Body of pancreas (tissue), 4 donors: ENCODE measurements around the gene C6orf62.

ENCODE experiments used
- CTCF ChIP-seq, 7 experiments: fragments of 450-650 bp in 4 of 7; fragments of 200-600 bp in 3 of 7; sonication (generic) in 3 of 7; IDR thresholded peaks; one replicate each; pipeline ENCODE4 v1.5.1; 2016 to 2019; ENCODE audit warnings: antibody characterized with exemption in 7 of 7
- POLR2A ChIP-seq, 3 donors: fragments of 450-650 bp; IDR thresholded peaks; one replicate each; pipeline ENCODE4 v1.6.1; 2016; ENCODE audit warnings: antibody characterized with exemption in 3 of 3, mild to moderate bottlenecking in 2 of 3

GRCh38 chr6:24761193-24761835 lies 42.4 kb upstream of the C6orf62 start:
- TF ChIP-seq CTCF (IDR thresholded peaks at IDR 0.05): no peak
- no peak for TF ChIP-seq POLR2A (IDR thresholded peaks at IDR 0.05)
